HEK293 (cell line): ENCODE measurements around the gene AGR2.

Experiments
- CTCF ChIA-PET: fragments of 350-600 bp; formaldehyde crosslinking; extraction: SDS; loops from one replicate; lab custom pipeline; 2021; ENCODE audit warnings: antibody characterized with exemption; lab: Yijun Ruan, JAX
- POLR2A ChIA-PET: fragments of 300-600 bp; formaldehyde crosslinking; extraction: SDS; loops from one replicate; lab custom pipeline; 2020; ENCODE audit warnings: antibody characterized with exemption, inconsistent platforms; lab: Yijun Ruan, JAX
- H3K27ac ChIP-seq: fragments of 200-500 bp; sonication (Bioruptor generic); 2 replicates; pipeline ENCODE4 v1.5.1; 2014; ENCODE audit warnings: low read depth, low read length, control low read depth, inconsistent platforms; ENCODE audit errors: extremely low read depth
- H3K36me3 ChIP-seq, 2 experiments: fragments of 200-500 bp in 1 of 2; sonication (Bioruptor generic) in 1 of 2; 1 replicate in 1 of 2; 2 replicates in 1 of 2; pipeline ENCODE4 v1.5.1; 2014 to 2017; ENCODE audit warnings: inconsistent platforms in 2 of 2, low read length in 2 of 2; ENCODE audit not compliant: control insufficient read depth in 2 of 2, insufficient read depth in 1 of 2
- H3K4me1 ChIP-seq: fragments of 200-500 bp; sonication (Bioruptor generic); 2 replicates; pipeline ENCODE4 v1.5.1; 2014; ENCODE audit warnings: mild to moderate bottlenecking, low read length, inconsistent platforms; ENCODE audit not compliant: control insufficient read depth, insufficient read depth
- H3K4me3 ChIP-seq: 2 replicates; pipeline ENCODE4 v1.5.1; 2011; ENCODE audit warnings: low read depth, mild to moderate bottlenecking, control low read depth, low read length, moderate library complexity
- H3K9me3 ChIP-seq: fragments of 200-500 bp; sonication (Bioruptor generic); 2 replicates; pipeline ENCODE4 v1.5.1; 2014; ENCODE audit warnings: low read depth, low read length, inconsistent platforms; ENCODE audit not compliant: control insufficient read depth, insufficient read depth
- ATF2 ChIP-seq: fragments of 450-650 bp; formaldehyde crosslinking; IDR thresholded peaks from 2 replicates; pipeline ENCODE4 v1.5.1; 2016; ENCODE audit warnings: missing biosample characterization, missing genetic modification characterization, low read depth
- HIC1 ChIP-seq: fragments of 450-650 bp; formaldehyde crosslinking; IDR thresholded peaks from 2 replicates; pipeline ENCODE4 v1.5.1; 2016; ENCODE audit warnings: missing biosample characterization, missing genetic modification characterization
- REST ChIP-seq: fragments of 450-650 bp; formaldehyde crosslinking; IDR thresholded peaks from 2 replicates; pipeline ENCODE4 v1.5.1; 2016; ENCODE audit warnings: missing biosample characterization, missing genetic modification characterization
- YY2 ChIP-seq: fragments of 450-650 bp; formaldehyde crosslinking; IDR thresholded peaks from 2 replicates; pipeline ENCODE4 v1.5.1; 2016; ENCODE audit warnings: missing biosample characterization, missing genetic modification characterization
- ZNF121 ChIP-seq: fragments of 450-650 bp; formaldehyde crosslinking; IDR thresholded peaks from 2 replicates; pipeline ENCODE4 v1.5.1; 2016; ENCODE audit warnings: missing biosample characterization, missing genetic modification characterization
- ZNF140 ChIP-seq: fragments of 450-650 bp; formaldehyde crosslinking; IDR thresholded peaks from 2 replicates; pipeline ENCODE4 v1.5.1; 2016; ENCODE audit warnings: missing biosample characterization, missing genetic modification characterization
- ZNF169 ChIP-seq: fragments of 450-650 bp; formaldehyde crosslinking; IDR thresholded peaks from 2 replicates; pipeline ENCODE4 v1.5.1; 2016; ENCODE audit warnings: missing biosample characterization, missing genetic modification characterization
- ZNF239 ChIP-seq: fragments of 450-650 bp; formaldehyde crosslinking; IDR thresholded peaks from 2 replicates; pipeline ENCODE4 v1.5.1; 2016; ENCODE audit warnings: missing biosample characterization, missing genetic modification characterization
- ZNF324 ChIP-seq: fragments of 450-650 bp; formaldehyde crosslinking; IDR thresholded peaks from 2 replicates; pipeline ENCODE4 v1.5.1; 2016; ENCODE audit warnings: missing biosample characterization, missing genetic modification characterization
- ZNF335 ChIP-seq: fragments of 450-650 bp; formaldehyde crosslinking; conservative IDR thresholded peaks from 2 replicates; pipeline ENCODE4 v1.5.1; 2016; ENCODE audit warnings: missing biosample characterization, missing genetic modification characterization
- ZNF366 ChIP-seq: fragments of 450-650 bp; formaldehyde crosslinking; conservative IDR thresholded peaks from 2 replicates; pipeline ENCODE4 v1.5.1; 2016; ENCODE audit warnings: missing biosample characterization, missing genetic modification characterization
- ZNF433 ChIP-seq: fragments of 450-650 bp; formaldehyde crosslinking; IDR thresholded peaks from 2 replicates; pipeline ENCODE4 v1.5.1; 2016; ENCODE audit warnings: missing biosample characterization, missing genetic modification characterization, low read depth
- ZNF48 ChIP-seq: fragments of 450-650 bp; formaldehyde crosslinking; IDR thresholded peaks from 2 replicates; pipeline ENCODE4 v1.5.1; 2016; ENCODE audit warnings: missing biosample characterization, missing genetic modification characterization
- ZNF513 ChIP-seq: fragments of 450-650 bp; IDR thresholded peaks from 2 replicates; pipeline ENCODE4 v1.5.1; 2018; ENCODE audit warnings: missing biosample characterization, missing genetic modification characterization
- ZNF704 ChIP-seq: fragments of 450-650 bp; formaldehyde crosslinking; IDR thresholded peaks from 2 replicates; pipeline ENCODE4 v1.5.1; 2016; ENCODE audit warnings: missing biosample characterization, missing genetic modification characterization
- ZNF843 ChIP-seq: fragments of 450-650 bp; formaldehyde crosslinking; IDR thresholded peaks from 2 replicates; pipeline ENCODE4 v1.5.1; 2016; ENCODE audit warnings: missing biosample characterization, missing genetic modification characterization
- ZSCAN4 ChIP-seq: fragments of 450-650 bp; formaldehyde crosslinking; IDR thresholded peaks from 2 replicates; pipeline ENCODE4 v1.5.1; 2017; ENCODE audit warnings: missing biosample characterization, missing genetic modification characterization
- TF ChIP-seq, protein P1 (sequence below): fragments of 450-650 bp; formaldehyde crosslinking; conservative IDR thresholded peaks from 2 replicates; pipeline ENCODE4 v1.5.1; 2016; ENCODE audit warnings: low read depth, missing biosample characterization, missing genetic modification characterization

The AGR2 gene

GRCh38 chr7:16778476-16778875 is 26.3 kb downstream of the AGR2 start:
- ChIA-PET POLR2A (no interaction called here), CTCF (no interaction called here)
- H3K9me3 ChIP-seq, result no peaks in the 10 kb centered on the region
- H3K4me1 ChIP-seq, result no peaks in the 10 kb centered on the region
- TF ChIP-seq ZNF239 (tag by site-specific recombination) (no peak), ZNF704 (tag by site-specific recombination) (no peak), ZNF48 (tag by site-specific recombination) (no peak), ZNF335 (tag by site-specific recombination) (no peak)
- H3K36me3 ChIP-seq, result no peaks in the 10 kb centered on the region
- no peak overlapping the region for H3K4me3 ChIP-seq
- H3K27ac ChIP-seq, result no peak overlapping the region

- Histone ChIP-seq H3K4me3 (no peak overlapping the region), H3K27ac (no peak overlapping the region), H3K9me3 (no peaks in the 10 kb centered on the region), H3K4me1 (peaks cover 10% of the 10 kb centered on the region), H3K36me3 (no peaks in the 10 kb centered on the region)
- POLR2A ChIA-PET, result no interaction called here
- CTCF ChIA-PET, result no interaction called here
- TF ChIP-seq ZNF169 (no peak), ZNF843 (tag by site-specific recombination) (no peak), ZNF121 (no peak), ZNF433 (tag by site-specific recombination) (no peak), ZNF513 (tag by site-specific recombination) (no peak), ZNF366 (no peak), REST (tag by site-specific recombination) (no peak), HIC1 (tag by site-specific recombination) (no peak), ZNF140 (no peak), ZSCAN4 (tag by site-specific recombination) (no peak), ZNF324 (tag by site-specific recombination) (no peak), YY2 (tag by site-specific recombination) (no peak), ATF2 (no peak)
- TF ChIP-seq, protein P1, sequence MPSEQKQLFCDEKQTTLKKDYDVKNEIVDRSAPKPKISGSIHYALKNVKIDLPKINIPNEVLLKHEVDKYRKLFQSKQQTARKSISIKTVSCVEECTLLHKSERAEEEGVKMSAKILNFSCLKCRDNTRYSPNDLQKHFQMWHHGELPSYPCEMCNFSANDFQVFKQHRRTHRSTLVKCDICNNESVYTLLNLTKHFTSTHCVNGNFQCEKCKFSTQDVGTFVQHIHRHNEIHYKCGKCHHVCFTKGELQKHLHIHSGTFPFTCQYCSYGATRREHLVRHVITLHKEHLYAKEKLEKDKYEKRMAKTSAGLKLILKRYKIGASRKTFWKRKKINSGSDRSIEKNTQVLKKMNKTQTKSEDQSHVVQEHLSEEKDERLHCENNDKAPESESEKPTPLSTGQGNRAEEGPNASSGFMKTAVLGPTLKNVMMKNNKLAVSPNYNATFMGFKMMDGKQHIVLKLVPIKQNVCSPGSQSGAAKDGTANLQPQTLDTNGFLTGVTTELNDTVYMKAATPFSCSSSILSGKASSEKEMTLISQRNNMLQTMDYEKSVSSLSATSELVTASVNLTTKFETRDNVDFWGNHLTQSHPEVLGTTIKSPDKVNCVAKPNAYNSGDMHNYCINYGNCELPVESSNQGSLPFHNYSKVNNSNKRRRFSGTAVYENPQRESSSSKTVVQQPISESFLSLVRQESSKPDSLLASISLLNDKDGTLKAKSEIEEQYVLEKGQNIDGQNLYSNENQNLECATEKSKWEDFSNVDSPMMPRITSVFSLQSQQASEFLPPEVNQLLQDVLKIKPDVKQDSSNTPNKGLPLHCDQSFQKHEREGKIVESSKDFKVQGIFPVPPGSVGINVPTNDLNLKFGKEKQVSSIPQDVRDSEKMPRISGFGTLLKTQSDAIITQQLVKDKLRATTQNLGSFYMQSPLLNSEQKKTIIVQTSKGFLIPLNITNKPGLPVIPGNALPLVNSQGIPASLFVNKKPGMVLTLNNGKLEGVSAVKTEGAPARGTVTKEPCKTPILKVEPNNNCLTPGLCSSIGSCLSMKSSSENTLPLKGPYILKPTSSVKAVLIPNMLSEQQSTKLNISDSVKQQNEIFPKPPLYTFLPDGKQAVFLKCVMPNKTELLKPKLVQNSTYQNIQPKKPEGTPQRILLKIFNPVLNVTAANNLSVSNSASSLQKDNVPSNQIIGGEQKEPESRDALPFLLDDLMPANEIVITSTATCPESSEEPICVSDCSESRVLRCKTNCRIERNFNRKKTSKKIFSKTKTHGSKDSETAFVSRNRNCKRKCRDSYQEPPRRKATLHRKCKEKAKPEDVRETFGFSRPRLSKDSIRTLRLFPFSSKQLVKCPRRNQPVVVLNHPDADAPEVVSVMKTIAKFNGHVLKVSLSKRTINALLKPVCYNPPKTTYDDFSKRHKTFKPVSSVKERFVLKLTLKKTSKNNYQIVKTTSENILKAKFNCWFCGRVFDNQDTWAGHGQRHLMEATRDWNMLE (tag by site-specific recombination), result no peak
Observed at GRCh38 chr7:16776053-16776452, 28.7 kb downstream of the AGR2 start.
